Activated naive CD8-positive, alpha-beta T cell treated with anti-CD3 and anti-CD28 coated beads, Interleukin-2, amount 50 U/mL, for 24 hours (primary cell): ENCODE measurements around the gene CTBP2.

Experiments
- ATAC-seq: fragments of 150-1000 bp; cut with Tn5 transposase; one replicate; pipeline ENCODE4 v1.10.0; 2021
- DNase-seq: peaks from one replicate; pipeline ENCODE4 v3.0.0; 2021
- H3K27ac Mint-ChIP-seq: one replicate; pipeline ENCODE4 v1.8.0; 2021; ENCODE audit warnings: mild to moderate bottlenecking, mixed read lengths
- H3K27me3 Mint-ChIP-seq: one replicate; pipeline ENCODE4 v1.8.0; 2021; ENCODE audit warnings: mixed read lengths
- H3K36me3 Mint-ChIP-seq: one replicate; pipeline ENCODE4 v1.8.0; 2021; ENCODE audit warnings: low read depth, mixed read lengths
- H3K4me1 Mint-ChIP-seq: one replicate; pipeline ENCODE4 v1.8.0; 2021; ENCODE audit warnings: mixed read lengths
- H3K4me3 Mint-ChIP-seq: one replicate; pipeline ENCODE4 v1.8.0; 2021; ENCODE audit warnings: mild to moderate bottlenecking, moderate library complexity, mixed read lengths
- H3K9me3 Mint-ChIP-seq: one replicate; pipeline ENCODE4 v1.8.0; 2021; ENCODE audit warnings: mixed read lengths

Gene CTBP2

GRCh38 chr10:125159932-125160855, at the start of gene CTBP2:
TSS of gene CTBP2 (minus strand) at chr10:125160563.
- H3K36me3 Mint-ChIP-seq = no peaks in the 10 kb centered on the region
- H3K27ac Mint-ChIP-seq = no peak within 1 kb of the TSS
- peaks cover 7% of the 10 kb centered on the region for H3K4me1 Mint-ChIP-seq
- H3K4me3 Mint-ChIP-seq = peak within 1 kb of the TSS; percentile 55
- H3K27me3 Mint-ChIP-seq = peaks cover 54% of the 10 kb centered on the region
- H3K9me3 Mint-ChIP-seq = no peaks in the 10 kb centered on the region
- ATAC-seq (no peak), DNase-seq (no peak)

DNA sequence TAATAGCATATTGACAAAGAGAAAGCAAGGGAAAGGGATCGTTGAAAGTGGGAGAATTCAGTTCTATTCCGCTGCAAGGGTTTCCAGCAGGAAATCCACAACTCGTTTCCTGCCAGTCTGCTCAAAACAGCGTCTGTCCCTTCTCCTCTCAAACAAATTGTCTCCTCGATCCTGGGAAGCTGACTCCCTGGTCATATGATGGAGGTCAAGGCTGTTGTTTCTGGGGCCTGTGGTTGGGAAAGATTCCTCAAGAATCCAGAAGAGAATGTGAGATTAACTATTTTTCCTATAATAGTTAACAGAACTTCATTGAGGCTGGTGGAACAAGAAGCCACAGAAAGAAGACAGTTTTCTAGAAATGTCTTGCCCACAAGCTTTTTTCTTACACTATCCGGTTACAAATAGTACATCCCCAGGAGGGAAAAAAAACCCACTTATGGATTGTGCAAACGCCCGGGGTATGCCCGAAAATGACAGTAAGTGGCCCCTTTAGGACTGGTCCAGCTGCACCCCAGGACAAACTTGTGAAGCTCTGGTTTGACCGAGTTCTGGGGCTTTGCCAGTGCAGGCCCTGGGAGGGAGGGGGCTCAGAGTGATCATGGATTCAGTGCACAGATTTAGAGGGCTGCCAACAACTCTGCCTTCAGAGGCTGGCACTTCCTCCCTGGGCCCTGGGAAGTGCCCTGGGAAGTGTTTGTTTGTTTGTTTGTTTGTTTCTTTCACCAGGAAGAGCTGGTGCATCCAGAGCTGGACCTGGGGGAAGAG, 49.4 kb upstream of the CTBP2 start:
- no peaks in the 10 kb centered on the region for H3K36me3 Mint-ChIP-seq
- no peak overlapping the region for H3K4me3 Mint-ChIP-seq
- DNase-seq (no peak), ATAC-seq (no peak)
- no peak overlapping the region for H3K27ac Mint-ChIP-seq
- no peaks in the 10 kb centered on the region for H3K4me1 Mint-ChIP-seq
- peaks cover 2% of the 10 kb centered on the region for H3K27me3 Mint-ChIP-seq
- H3K9me3 Mint-ChIP-seq = peaks cover 3% of the 10 kb centered on the region

GRCh38 chr10:125208854-125209565, 48.6 kb upstream of the CTBP2 start:
- no peak for DNase-seq
- Mint-ChIP-seq H3K27me3 (peaks cover 2% of the 10 kb centered on the region), H3K4me3 (no peak overlapping the region), H3K27ac (no peak overlapping the region), H3K9me3 (peaks cover 3% of the 10 kb centered on the region), H3K4me1 (no peaks in the 10 kb centered on the region), H3K36me3 (no peaks in the 10 kb centered on the region)
- ATAC-seq = no peak

DNA sequence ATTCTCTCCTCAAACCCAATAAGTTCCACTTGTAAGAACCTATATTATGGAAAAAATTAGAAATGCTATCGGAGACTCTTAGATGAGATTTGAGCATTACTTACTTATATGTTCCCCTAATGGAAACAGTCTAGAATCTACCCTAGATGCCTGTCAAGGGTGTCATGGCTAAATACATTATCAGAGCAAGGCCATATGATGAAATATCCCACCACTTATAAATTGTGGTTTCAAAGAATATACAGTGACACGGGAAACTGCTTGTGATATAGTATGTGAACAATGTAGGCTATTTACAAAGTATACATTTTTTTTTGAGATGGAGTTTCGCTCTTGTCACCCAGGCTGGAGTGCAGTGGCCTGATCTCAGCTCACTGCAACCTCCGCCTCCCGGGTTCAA, 46.3 kb upstream of the CTBP2 start:
- Mint-ChIP-seq H3K36me3 (no peaks in the 10 kb centered on the region), H3K4me3 (no peak overlapping the region)

DNA sequence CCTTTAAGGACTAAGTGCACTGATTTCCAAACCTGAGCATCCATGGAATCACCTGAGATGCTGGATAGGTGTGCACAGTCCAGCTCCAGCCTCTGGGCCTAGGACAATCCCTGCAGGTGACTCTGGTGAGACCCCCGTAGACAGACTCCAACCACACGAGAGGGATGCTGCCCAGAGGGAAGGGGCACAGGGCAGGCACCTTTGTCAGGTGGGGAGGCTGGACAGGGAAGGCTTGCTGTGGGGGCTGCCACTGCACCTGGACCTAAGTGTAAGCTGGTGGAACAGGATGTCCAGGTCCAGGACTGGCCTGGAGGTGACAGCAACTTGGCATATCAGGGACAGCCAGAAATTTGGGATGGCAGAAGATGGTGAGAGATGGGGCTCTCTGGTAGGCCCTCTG, 45.1 kb upstream of the CTBP2 start:
- ATAC-seq (no peak), DNase-seq (no peak)
- Mint-ChIP-seq H3K4me3 (no peak overlapping the region), H3K36me3 (no peaks in the 10 kb centered on the region), H3K27me3 (peaks cover 4% of the 10 kb centered on the region), H3K9me3 (no peaks in the 10 kb centered on the region), H3K27ac (no peak overlapping the region), H3K4me1 (no peaks in the 10 kb centered on the region)

More for the DNA sequence above, 46.3 kb upstream of the CTBP2 start:
- H3K27ac Mint-ChIP-seq = no peak overlapping the region
- no peaks in the 10 kb centered on the region for H3K4me1 Mint-ChIP-seq
- ATAC-seq = no peak
- H3K27me3 Mint-ChIP-seq = peaks cover 2% of the 10 kb centered on the region
- H3K9me3 Mint-ChIP-seq = peaks cover 3% of the 10 kb centered on the region
- DNase-seq = no peak

- ATAC-seq (no peak), DNase-seq (no peak)
- H3K4me1 Mint-ChIP-seq = no peaks in the 10 kb centered on the region
- H3K9me3 Mint-ChIP-seq = no peaks in the 10 kb centered on the region
- no peak overlapping the region for H3K4me3 Mint-ChIP-seq
- H3K27ac Mint-ChIP-seq = no peak overlapping the region
- H3K36me3 Mint-ChIP-seq = no peaks in the 10 kb centered on the region
- peaks cover 4% of the 10 kb centered on the region for H3K27me3 Mint-ChIP-seq
Measured at GRCh38 chr10:125204400-125204799, 44.0 kb upstream of the CTBP2 start.

- Mint-ChIP-seq H3K4me1 (no peaks in the 10 kb centered on the region), H3K4me3 (no peak overlapping the region), H3K36me3 (no peaks in the 10 kb centered on the region), H3K27ac (no peak overlapping the region), H3K9me3 (no peaks in the 10 kb centered on the region), H3K27me3 (peaks cover 6% of the 10 kb centered on the region)
- ATAC-seq = no peak
- DNase-seq = no peak
Measured at GRCh38 chr10:125203186-125203800, 42.9 kb upstream of the CTBP2 start.

- Mint-ChIP-seq H3K9me3 (no peaks in the 10 kb centered on the region), H3K4me1 (no peaks in the 10 kb centered on the region), H3K4me3 (no peak overlapping the region), H3K27me3 (peaks cover 5% of the 10 kb centered on the region), H3K36me3 (no peaks in the 10 kb centered on the region), H3K27ac (no peak overlapping the region)
- no peak for ATAC-seq
- no peak for DNase-seq
Measured at GRCh38 chr10:125201791-125202622, 41.6 kb upstream of the CTBP2 start.

GRCh38 chr10:125201108-125201524, 40.8 kb upstream of the CTBP2 start:
- H3K27me3 Mint-ChIP-seq = peaks cover 5% of the 10 kb centered on the region
- no peaks in the 10 kb centered on the region for H3K36me3 Mint-ChIP-seq
- H3K9me3 Mint-ChIP-seq = no peaks in the 10 kb centered on the region
- DNase-seq = no peak
- peak; percentile 54 for ATAC-seq
- H3K4me1 Mint-ChIP-seq = no peaks in the 10 kb centered on the region
- no peak overlapping the region for H3K4me3 Mint-ChIP-seq
- H3K27ac Mint-ChIP-seq = no peak overlapping the region

DNA sequence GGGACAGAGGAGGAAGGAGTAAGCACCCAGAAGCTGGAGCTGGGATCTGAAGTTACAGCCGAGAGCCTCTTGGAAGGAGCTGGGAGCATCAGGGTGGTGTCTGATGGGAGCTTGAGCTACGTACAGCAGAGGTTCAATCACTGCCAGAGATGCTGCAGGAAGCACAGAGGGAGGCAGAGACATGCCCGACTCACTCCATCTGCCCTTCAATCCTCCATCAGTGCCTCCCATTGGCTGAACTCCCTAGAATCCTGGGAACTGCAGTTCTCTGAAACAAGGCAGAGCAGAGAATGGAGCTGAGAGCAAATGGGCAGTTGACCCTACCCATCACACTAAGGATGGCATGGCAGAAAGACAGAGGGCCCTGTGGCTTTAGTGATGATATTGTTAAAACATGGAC, 40.0 kb upstream of the CTBP2 start:
- DNase-seq = no peak
- no peak overlapping the region for H3K27ac Mint-ChIP-seq
- H3K4me1 Mint-ChIP-seq = no peaks in the 10 kb centered on the region
- no peak overlapping the region for H3K4me3 Mint-ChIP-seq
- no peaks in the 10 kb centered on the region for H3K9me3 Mint-ChIP-seq
- ATAC-seq = no peak
- H3K27me3 Mint-ChIP-seq = peaks cover 5% of the 10 kb centered on the region
- H3K36me3 Mint-ChIP-seq = no peaks in the 10 kb centered on the region

DNA sequence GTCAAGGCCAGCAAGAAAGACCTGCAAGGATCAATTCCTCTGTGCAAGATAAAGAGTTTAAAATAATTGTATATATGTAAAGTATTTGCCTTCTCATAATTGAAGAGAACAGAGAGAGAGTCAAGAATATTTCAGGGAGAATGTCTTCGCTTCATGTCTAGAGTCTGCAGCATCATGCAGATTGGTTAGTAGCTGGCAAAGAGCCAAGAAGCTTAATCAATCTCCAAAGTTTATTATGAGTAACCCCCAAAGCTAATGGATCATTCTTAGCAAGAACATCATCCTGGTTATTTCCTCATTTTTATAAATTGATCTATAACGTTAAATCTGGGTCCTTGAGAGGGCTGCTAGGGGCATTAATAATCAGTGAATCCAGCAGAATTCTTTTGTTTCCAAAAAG, 38.9 kb upstream of the CTBP2 start:
- H3K27ac Mint-ChIP-seq = no peak overlapping the region
- H3K36me3 Mint-ChIP-seq = no peaks in the 10 kb centered on the region
- ATAC-seq (no peak), DNase-seq (no peak)
- no peaks in the 10 kb centered on the region for H3K9me3 Mint-ChIP-seq
- H3K4me1 Mint-ChIP-seq = no peaks in the 10 kb centered on the region
- H3K27me3 Mint-ChIP-seq = peaks cover 5% of the 10 kb centered on the region
- no peak overlapping the region for H3K4me3 Mint-ChIP-seq

DNA sequence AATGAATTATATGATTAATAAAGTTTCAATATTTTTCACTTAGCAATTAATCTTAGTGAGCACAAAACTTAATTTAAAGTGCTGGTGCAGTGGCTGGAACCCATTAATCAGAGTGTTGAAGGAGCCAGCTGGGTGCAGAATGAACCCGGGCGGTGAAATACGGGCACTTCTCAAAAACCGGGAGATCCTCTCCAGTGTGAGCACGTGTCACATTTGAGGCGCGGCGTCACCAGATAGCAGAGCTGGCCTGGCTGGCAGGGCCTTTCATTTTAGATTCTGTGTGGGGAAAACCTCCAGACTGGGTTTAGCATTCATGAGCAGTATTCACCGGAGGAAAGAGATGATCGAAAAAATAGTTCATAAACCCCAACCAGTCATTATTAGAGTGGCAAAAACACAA, 34.5 kb upstream of the CTBP2 start:
- Mint-ChIP-seq H3K4me3 (no peak overlapping the region), H3K9me3 (no peaks in the 10 kb centered on the region), H3K4me1 (no peaks in the 10 kb centered on the region), H3K36me3 (no peaks in the 10 kb centered on the region), H3K27ac (no peak overlapping the region), H3K27me3 (peaks cover 5% of the 10 kb centered on the region)
- DNase-seq (no peak), ATAC-seq (no peak)

GRCh38 chr10:125193306-125193877, 33.0 kb upstream of the CTBP2 start:
- Mint-ChIP-seq H3K36me3 (no peaks in the 10 kb centered on the region), H3K4me3 (no peak overlapping the region), H3K27ac (no peak overlapping the region), H3K27me3 (peaks cover 3% of the 10 kb centered on the region), H3K4me1 (no peaks in the 10 kb centered on the region), H3K9me3 (no peaks in the 10 kb centered on the region)
- ATAC-seq = no peak
- DNase-seq = no peak
